Activated naive CD8-positive, alpha-beta T cell treated with anti-CD3 and anti-CD28 coated beads, Interleukin-2, amount 10 ng/mL, durations not matched to agents 7 days and 5 days (primary cell): ENCODE data around the gene GASK1A. TPM values are rescaled to one million over a fixed set of nuclear protein-coding genes. Genes with fewer than 3 reads are reported as not detected.

Source experiments
- ATAC-seq: fragments of 150-1000 bp; cut with Tn5 transposase; one replicate; pipeline ENCODE4 v1.10.0; 2021; ENCODE audit warnings: low read depth, moderate library complexity
- POLR2A ChIA-PET: fragments of 350-600 bp; sonication (Branson Sonifier 250); formaldehyde crosslinking; loops from one replicate; lab custom pipeline; 2021; ENCODE audit warnings: antibody characterized with exemption; lab: Charles Lee
- DNase-seq: peaks from one replicate; pipeline ENCODE4 v3.0.0; 2021
- H3K27ac Mint-ChIP-seq: one replicate; pipeline ENCODE4 v1.8.0; 2022; ENCODE audit warnings: mild to moderate bottlenecking, mixed read lengths
- H3K27me3 Mint-ChIP-seq: one replicate; pipeline ENCODE4 v1.8.0; 2022; ENCODE audit warnings: mild to moderate bottlenecking, moderate library complexity, mixed read lengths
- H3K36me3 Mint-ChIP-seq: one replicate; pipeline ENCODE4 v1.8.0; 2021; ENCODE audit warnings: mild to moderate bottlenecking, mixed read lengths
- H3K4me1 Mint-ChIP-seq: one replicate; pipeline ENCODE4 v1.8.0; 2021; ENCODE audit warnings: mixed read lengths
- H3K4me3 Mint-ChIP-seq: one replicate; pipeline ENCODE4 v1.8.0; 2022; ENCODE audit warnings: mild to moderate bottlenecking, moderate library complexity, mixed read lengths
- H3K9me3 Mint-ChIP-seq: one replicate; pipeline ENCODE4 v1.8.0; 2021; ENCODE audit warnings: mixed read lengths
- total RNA-seq, 2 experiments: library from RNA; stranded (reverse); gene quantifications; one replicate each; pipeline ENCODE4 v1.2.3, GENCODE V29; 2021

The GASK1A gene
- total RNA-seq, 2 experiments from 2014 or later, result not detected

GRCh38 chr3:42991341-42992315 is 12.5 kb downstream of the GASK1A start:
- Mint-ChIP-seq H3K27ac (no peak overlapping the region), H3K4me3 (no peak overlapping the region), H3K27me3 (peaks cover 9% of the 10 kb centered on the region), H3K9me3 (no peaks in the 10 kb centered on the region), H3K4me1 (peaks cover 11% of the 10 kb centered on the region), H3K36me3 (no peaks in the 10 kb centered on the region)
- POLR2A ChIA-PET, result no interaction called here
- ATAC-seq (no peak), DNase-seq (no peak)

GRCh38 chr3:42994595-42994994 is 15.5 kb downstream of the GASK1A start:
- H3K27ac Mint-ChIP-seq, result peak overlapping the region; percentile 51
- H3K36me3 Mint-ChIP-seq, result no peaks in the 10 kb centered on the region
- peaks cover 7% of the 10 kb centered on the region for H3K27me3 Mint-ChIP-seq
- peaks cover 11% of the 10 kb centered on the region for H3K4me1 Mint-ChIP-seq
- no peaks in the 10 kb centered on the region for H3K9me3 Mint-ChIP-seq
- ATAC-seq (peak; percentile 80), DNase-seq (no peak)
- no peak overlapping the region for H3K4me3 Mint-ChIP-seq
- POLR2A ChIA-PET, result no interaction called here

GRCh38 chr3:42996021-42996420 is 16.9 kb downstream of the GASK1A start:
- POLR2A ChIA-PET, result no interaction called here
- H3K27me3 Mint-ChIP-seq, result peaks cover under 1% of the 10 kb centered on the region
- no peak overlapping the region for H3K4me3 Mint-ChIP-seq
- no peaks in the 10 kb centered on the region for H3K9me3 Mint-ChIP-seq
- DNase-seq (no peak), ATAC-seq (no peak)
- H3K4me1 Mint-ChIP-seq, result peaks cover 11% of the 10 kb centered on the region
- no peak overlapping the region for H3K27ac Mint-ChIP-seq
- H3K36me3 Mint-ChIP-seq, result no peaks in the 10 kb centered on the region

GRCh38 chr3:42996633-42997075 is 17.5 kb downstream of the GASK1A start:
- H3K27me3 Mint-ChIP-seq, result no peaks in the 10 kb centered on the region
- no peaks in the 10 kb centered on the region for H3K36me3 Mint-ChIP-seq
- ATAC-seq (no peak), DNase-seq (no peak)
- POLR2A ChIA-PET, result no interaction called here
- no peak overlapping the region for H3K4me3 Mint-ChIP-seq
- no peaks in the 10 kb centered on the region for H3K9me3 Mint-ChIP-seq
- H3K4me1 Mint-ChIP-seq, result peaks cover 11% of the 10 kb centered on the region
- no peak overlapping the region for H3K27ac Mint-ChIP-seq

GRCh38 chr3:42999212-42999611 is 20.1 kb downstream of the GASK1A start:
- Mint-ChIP-seq H3K9me3 (no peaks in the 10 kb centered on the region), H3K36me3 (no peaks in the 10 kb centered on the region), H3K4me1 (peaks cover 7% of the 10 kb centered on the region), H3K4me3 (no peak overlapping the region), H3K27me3 (no peaks in the 10 kb centered on the region), H3K27ac (no peak overlapping the region)
- POLR2A ChIA-PET, result no interaction called here
- ATAC-seq, result no peak
- DNase-seq, result no peak

- POLR2A ChIA-PET, result no interaction called here
- no peak for DNase-seq
- Mint-ChIP-seq H3K4me3 (no peak overlapping the region), H3K27ac (no peak overlapping the region), H3K36me3 (no peaks in the 10 kb centered on the region), H3K27me3 (no peaks in the 10 kb centered on the region), H3K9me3 (no peaks in the 10 kb centered on the region), H3K4me1 (peaks cover 3% of the 10 kb centered on the region)
- no peak for ATAC-seq
Observed at GRCh38 chr3:42999632-43000031, 20.5 kb downstream of the GASK1A start.

GRCh38 chr3:43000387-43000786 is 21.3 kb downstream of the GASK1A start:
- no peaks in the 10 kb centered on the region for H3K4me1 Mint-ChIP-seq
- H3K4me3 Mint-ChIP-seq, result no peak overlapping the region
- ATAC-seq, result no peak
- H3K27ac Mint-ChIP-seq, result no peak overlapping the region
- H3K36me3 Mint-ChIP-seq, result no peaks in the 10 kb centered on the region
- H3K27me3 Mint-ChIP-seq, result no peaks in the 10 kb centered on the region
- POLR2A ChIA-PET, result no interaction called here
- no peak for DNase-seq
- no peaks in the 10 kb centered on the region for H3K9me3 Mint-ChIP-seq

- Mint-ChIP-seq H3K4me3 (no peak overlapping the region), H3K9me3 (no peaks in the 10 kb centered on the region), H3K4me1 (peaks cover 1% of the 10 kb centered on the region), H3K27ac (no peak overlapping the region), H3K27me3 (no peaks in the 10 kb centered on the region), H3K36me3 (no peaks in the 10 kb centered on the region)
- ATAC-seq (no peak), DNase-seq (no peak)
- POLR2A ChIA-PET, result no interaction called here
Observed at GRCh38 chr3:43001094-43001553, 22.0 kb downstream of the GASK1A start.

GRCh38 chr3:43001556-43002121 is 22.5 kb downstream of the GASK1A start:
- Mint-ChIP-seq H3K4me1 (peaks cover 1% of the 10 kb centered on the region), H3K9me3 (peaks cover 2% of the 10 kb centered on the region), H3K27ac (no peak overlapping the region), H3K4me3 (no peak overlapping the region), H3K36me3 (no peaks in the 10 kb centered on the region), H3K27me3 (no peaks in the 10 kb centered on the region)
- ATAC-seq, result no peak
- POLR2A ChIA-PET, result no interaction called here
- no peak for DNase-seq

GRCh38 chr3:43004282-43004681 is 25.2 kb downstream of the GASK1A start:
- no peak for ATAC-seq
- Mint-ChIP-seq H3K27me3 (peaks cover 4% of the 10 kb centered on the region), H3K36me3 (no peaks in the 10 kb centered on the region), H3K4me3 (no peak overlapping the region), H3K9me3 (peaks cover 4% of the 10 kb centered on the region), H3K27ac (no peak overlapping the region), H3K4me1 (peaks cover 1% of the 10 kb centered on the region)
- POLR2A ChIA-PET, result no interaction called here
- DNase-seq, result no peak

GRCh38 chr3:43005253-43005652 is 26.1 kb downstream of the GASK1A start:
- POLR2A ChIA-PET, result no interaction called here
- Mint-ChIP-seq H3K27me3 (peaks cover 4% of the 10 kb centered on the region), H3K27ac (no peak overlapping the region), H3K36me3 (no peaks in the 10 kb centered on the region), H3K4me3 (no peak overlapping the region), H3K4me1 (peaks cover 1% of the 10 kb centered on the region), H3K9me3 (peaks cover 6% of the 10 kb centered on the region)
- ATAC-seq, result no peak
- DNase-seq, result no peak

GRCh38 chr3:43005981-43006380 is 26.9 kb downstream of the GASK1A start:
- ATAC-seq, result no peak
- H3K4me3 Mint-ChIP-seq, result no peak overlapping the region

GRCh38 chr3:43006825-43007224 is 27.7 kb downstream of the GASK1A start:
- Mint-ChIP-seq H3K9me3 (peaks cover 8% of the 10 kb centered on the region), H3K36me3 (no peaks in the 10 kb centered on the region), H3K4me3 (no peak overlapping the region), H3K4me1 (peaks cover 1% of the 10 kb centered on the region), H3K27ac (no peak overlapping the region), H3K27me3 (peaks cover 4% of the 10 kb centered on the region)
- ATAC-seq, result no peak
- POLR2A ChIA-PET, result no interaction called here
- no peak for DNase-seq

More at GRCh38 chr3:43005981-43006380, 26.9 kb downstream of the GASK1A start:
- POLR2A ChIA-PET, result no interaction called here
- no peak overlapping the region for H3K27ac Mint-ChIP-seq
- H3K36me3 Mint-ChIP-seq, result no peaks in the 10 kb centered on the region
- no peak for DNase-seq
- peaks cover 4% of the 10 kb centered on the region for H3K27me3 Mint-ChIP-seq
- peaks cover 8% of the 10 kb centered on the region for H3K9me3 Mint-ChIP-seq
- peaks cover 1% of the 10 kb centered on the region for H3K4me1 Mint-ChIP-seq

GRCh38 chr3:43009547-43009946 is 30.4 kb downstream of the GASK1A start:
- H3K9me3 Mint-ChIP-seq, result peaks cover 8% of the 10 kb centered on the region
- H3K4me3 Mint-ChIP-seq, result no peak overlapping the region
- H3K4me1 Mint-ChIP-seq, result peaks cover 1% of the 10 kb centered on the region
- ATAC-seq (no peak), DNase-seq (no peak)
- H3K27ac Mint-ChIP-seq, result no peak overlapping the region
- H3K36me3 Mint-ChIP-seq, result no peaks in the 10 kb centered on the region
- H3K27me3 Mint-ChIP-seq, result peaks cover 4% of the 10 kb centered on the region
- POLR2A ChIA-PET, result no interaction called here
